GM18502 (cell line): ENCODE data around the gene DRAP1.
A peak's percentile ranks its signal among the peaks of the same experiment; 100 is the strongest.
"Not testable (repeated sequence)": the region's sequence is repeated elsewhere in the genome, so short reads cannot be mapped to it uniquely, and the experiment has no call there.

Source experiments
- ATAC-seq: cut with Tn5 transposase; IDR thresholded peaks from one replicate; pipeline ENCODE4 v1.9.1; 2021; ENCODE audit warnings: mild to moderate bottlenecking; ENCODE audit not compliant: unreplicated experiment, poor library complexity

Gene DRAP1

DNA sequence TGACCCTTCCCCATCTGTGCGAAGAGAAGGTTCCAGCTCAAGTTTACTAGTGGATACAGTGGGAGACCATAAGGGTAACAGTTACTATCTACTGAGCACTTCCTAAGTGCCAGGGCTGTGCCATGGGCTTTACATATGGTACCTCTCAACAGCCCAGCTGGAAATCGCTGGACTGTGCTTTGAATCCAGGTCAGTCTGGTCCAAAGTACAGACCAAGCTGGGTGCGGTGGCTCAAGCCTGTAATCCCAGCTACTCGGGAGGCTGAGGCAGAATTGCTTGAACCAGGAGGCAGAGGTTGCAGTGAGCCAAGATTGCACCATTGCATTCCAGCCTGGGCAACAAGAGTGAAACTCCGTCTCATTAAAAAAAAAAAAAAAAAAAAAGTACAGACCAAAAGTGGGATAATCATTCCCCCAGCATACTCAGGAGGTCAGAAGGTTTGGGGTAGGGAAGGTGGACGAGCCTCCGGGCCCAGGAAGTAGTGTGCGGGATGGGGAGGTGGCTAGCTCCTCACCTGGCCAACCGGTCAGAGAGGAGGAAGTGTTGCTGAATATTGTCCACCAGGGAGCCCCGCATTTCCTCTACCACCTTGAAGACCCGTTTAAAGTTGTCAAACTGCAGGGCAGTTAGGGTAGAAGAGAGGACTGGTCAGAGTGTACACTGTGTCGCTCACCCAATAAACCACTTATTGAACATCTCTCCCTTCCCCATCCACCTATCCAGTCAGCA is 33.3 kb upstream of the DRAP1 start:
- no peak for ATAC-seq

DNA sequence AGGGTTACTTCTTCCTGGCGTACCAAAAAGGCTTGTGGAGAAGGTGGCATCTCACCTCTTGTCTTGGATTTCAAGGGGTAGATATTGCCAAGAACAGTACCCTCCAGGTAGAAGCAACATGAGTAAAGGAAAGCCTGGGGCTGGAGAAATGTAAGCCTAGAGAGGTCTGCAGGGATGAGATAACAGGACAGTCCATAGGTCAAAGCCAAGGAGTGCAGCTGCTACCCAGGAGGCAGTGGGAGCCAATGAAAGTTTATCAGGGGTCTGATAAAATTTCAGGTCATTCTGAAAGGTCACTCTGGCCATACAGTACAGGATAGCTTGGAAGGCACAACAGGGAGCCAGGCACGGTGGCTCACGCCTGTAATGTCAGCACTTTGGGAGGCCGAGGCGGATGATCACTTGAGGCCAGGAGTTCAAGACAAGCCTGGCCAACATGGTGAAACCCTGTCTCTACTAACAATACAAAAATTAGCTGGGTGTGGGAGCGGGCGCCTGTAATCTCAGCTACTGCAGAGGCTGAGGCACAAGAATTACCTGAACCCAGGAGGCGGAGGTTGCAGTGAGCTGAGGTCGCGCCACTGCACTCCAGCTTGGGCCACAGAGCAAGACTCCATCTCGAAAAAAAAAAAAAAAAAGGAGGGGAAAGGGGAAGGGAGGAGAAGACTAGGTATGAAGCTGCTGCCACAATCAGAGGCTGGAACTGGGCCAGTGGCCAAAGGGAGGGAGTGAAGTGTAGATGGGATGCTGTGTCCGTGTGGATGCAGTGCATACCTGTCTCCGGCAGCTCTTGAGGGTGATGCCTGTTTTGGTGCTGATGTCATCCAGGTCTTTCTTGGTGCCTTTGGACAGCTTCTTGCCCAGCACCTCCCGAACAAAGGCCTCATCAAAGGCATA is 32.2 kb upstream of the DRAP1 start:
- ATAC-seq: no peak

DNA sequence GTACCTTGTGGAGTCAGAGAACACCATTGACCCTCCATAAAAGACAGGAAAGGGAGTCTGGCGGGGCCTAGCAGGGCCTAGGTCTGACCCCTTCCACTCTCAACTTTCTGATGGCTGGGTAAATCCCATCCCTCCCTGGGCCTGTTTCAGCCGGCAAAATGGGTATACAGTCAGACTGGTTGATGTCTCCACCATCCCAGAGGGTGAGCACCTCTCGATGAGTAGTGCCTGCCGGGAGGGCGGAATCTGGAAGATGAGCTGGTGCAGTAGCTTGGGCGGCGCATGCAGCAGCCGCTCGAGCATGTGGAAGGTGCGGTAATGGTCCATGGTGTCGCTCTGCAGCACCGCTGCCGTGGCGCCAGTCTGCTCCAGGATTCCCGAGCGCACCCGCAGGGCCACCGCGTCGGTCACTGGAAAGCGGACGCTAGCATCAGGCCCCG is 31.5 kb upstream of the DRAP1 start:
- ATAC-seq: peak; percentile 5

DNA sequence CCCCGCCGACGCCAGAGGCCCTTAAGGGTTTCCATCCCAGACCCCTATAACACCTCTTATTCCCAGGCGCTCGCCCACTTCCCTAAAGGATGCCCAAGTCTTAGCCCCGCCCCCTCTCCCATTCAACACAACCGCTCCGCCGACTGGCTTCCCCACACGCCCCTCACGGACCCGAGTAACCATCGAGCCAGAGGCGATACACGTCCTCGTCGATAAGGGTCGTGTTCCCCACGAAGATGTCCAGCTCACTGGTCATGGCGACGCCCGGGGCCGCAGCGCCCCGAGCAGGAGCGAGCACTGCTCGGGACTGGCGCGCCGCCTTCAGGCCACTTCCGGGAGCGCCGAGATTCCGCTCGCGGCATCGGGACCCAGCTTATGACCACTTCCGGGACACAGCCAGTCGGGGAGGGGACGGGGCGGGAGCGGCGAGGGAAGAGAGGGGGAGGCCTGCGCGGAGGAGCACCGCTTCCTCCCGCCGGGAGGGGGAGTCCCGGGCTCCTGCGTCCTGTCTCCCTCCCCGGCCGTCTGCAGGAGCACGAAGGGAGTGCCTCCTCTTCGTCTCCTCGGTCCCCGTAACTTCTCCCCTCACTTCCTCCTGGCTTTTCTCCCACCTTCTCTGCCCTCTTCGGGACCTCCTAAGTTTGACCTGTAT is 30.9 kb upstream of the DRAP1 start, which contains the start of gene FIBP:
Gene FIBP, minus strand, starts transcription at position 309 of the 652 bp plus-strand sequence. Its CDS starts 53 bp downstream, at position 256.
- ATAC-seq: peak; percentile 41

DNA sequence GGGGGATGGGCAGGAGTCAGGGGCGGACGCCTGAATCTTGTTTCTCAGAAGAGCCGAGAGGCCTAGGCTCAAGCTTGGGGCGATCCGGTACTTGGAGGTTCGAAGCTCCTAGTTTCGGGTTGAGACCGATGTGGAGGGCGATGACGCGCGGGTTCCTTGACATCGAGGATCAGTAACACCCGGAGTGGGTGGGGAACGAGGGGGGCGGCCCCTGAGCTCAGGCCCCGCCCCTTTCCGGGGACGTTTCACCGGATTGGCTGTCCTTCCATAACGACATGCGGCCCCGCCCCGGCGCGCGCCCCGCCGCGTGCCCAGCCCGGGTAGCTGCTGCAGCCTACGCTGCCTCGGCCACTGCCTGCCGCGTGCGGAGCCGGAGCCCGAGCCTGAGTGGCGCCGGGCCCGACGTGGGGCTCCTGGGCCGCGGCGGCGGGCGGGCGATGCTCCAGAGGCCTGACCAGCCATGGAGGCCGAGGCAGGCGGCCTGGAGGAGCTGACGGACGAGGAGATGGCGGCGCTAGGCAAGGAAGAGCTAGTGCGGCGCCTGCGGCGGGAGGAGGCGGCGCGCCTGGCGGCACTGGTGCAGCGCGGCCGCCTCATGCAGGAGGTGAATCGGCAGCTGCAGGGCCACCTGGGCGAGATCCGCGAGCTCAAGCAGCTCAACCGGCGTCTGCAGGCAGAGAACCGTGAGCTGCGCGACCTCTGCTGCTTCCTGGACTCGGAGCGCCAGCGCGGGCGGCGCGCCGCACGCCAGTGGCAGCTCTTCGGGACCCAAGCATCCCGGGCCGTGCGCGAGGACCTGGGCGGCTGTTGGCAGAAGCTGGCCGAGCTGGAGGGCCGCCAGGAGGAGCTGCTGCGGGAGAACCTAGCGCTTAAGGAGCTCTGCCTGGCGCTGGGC is 28.7 kb upstream of the DRAP1 start, which contains the start of gene CCDC85B:
Gene CCDC85B, plus strand, starts transcription at position 350 of the 895 bp plus-strand sequence. Its CDS starts 111 bp downstream, at position 461.
- ATAC-seq: peak; percentile 56

DNA sequence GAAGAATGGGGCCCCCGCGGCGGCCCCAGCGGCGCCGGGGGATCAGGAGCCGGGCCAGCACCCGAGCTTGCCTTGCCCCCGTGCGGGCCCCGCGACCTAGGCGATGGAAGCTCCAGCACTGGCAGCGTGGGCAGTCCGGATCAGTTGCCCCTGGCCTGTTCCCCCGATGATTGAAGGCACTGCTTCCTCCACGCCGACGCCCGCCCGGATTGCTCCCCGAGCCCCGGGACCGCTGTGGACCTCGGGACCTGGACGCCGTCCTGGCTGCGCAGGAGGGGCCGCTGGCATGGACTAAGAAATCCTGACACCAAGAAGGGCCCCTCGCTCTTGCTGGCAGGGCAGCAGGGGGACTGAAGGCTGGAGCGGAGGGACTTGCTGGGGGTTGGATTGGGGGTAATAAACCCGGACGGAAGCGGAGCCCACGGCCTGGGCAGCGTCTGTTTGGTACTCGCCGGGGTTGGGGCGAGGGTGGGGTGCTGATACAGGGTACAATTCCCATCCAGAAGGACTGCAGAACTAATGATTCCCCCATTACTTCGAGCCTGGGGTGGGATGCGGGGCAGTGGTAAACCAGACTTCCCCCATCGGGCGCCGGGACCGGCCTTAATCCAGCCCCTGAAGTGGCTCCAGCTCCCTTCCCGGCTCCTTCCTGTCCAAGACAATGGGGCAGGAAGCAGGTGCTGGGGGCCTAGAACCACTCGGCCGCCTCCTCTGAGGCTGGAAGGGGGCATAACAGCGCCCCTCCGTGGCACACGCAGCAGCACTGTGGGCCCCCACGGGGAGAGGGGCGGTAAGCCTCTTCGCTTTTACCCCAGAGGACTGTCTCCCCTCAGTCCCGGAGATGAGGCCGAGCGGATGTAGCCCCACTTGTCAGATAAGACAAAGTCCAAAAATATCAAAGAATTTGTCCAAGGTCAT is 27.7 kb upstream of the DRAP1 start:
- ATAC-seq: no peak

DNA sequence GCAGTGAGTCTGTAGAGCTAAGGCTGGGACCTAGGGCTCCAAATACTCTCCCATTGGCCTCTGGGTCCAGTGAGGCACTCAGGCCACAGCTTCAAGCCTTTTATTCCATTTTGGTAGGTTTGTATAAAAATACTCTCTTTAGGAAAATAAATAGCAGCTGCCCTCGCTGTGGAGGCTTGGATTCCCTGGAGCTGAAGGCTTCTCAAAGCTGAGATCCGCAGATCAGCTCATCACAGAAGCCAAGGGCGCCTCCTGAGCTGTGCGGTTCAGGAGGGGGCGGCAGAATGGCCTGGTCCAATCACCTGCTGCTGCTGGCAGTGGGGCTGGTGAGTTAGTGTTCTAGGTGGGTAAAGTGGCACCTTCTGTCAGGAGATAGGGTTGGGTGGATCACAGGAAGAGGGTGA is 27.1 kb upstream of the DRAP1 start:
- not testable (repeated sequence) for ATAC-seq

DNA sequence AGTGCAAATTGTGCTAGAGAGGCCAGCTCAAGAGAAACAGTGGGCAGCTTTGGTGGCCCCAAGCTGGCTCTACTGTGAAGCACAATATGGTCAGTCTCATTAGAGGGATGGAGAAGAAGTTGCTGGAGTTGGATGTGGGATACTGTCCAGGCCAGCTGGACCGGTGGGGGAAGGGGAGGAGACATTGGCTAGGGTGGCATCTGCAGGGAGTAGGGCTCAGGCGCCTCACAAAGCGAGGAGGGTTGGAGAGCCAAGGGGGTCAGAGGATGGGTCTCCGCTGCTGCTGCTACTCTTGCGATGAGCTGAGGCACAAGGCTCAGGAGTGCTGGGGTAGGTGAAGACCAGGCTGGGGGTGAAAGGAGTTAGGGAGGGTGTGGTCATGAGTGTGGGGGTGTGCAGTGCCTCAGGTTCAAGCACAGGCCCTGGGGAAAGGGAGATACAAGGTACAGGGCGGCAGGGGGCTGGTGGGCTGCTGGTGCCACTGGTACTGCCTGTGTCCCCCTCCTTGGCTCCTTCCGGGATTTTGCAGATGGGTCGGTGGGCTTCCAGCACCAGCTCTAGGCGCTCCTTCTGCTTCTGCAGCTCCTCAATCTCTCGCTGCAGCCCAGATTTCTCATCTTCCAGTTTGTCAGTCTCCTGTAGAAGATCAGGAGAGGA is 26.4 kb upstream of the DRAP1 start:
- ATAC-seq: no peak

DNA sequence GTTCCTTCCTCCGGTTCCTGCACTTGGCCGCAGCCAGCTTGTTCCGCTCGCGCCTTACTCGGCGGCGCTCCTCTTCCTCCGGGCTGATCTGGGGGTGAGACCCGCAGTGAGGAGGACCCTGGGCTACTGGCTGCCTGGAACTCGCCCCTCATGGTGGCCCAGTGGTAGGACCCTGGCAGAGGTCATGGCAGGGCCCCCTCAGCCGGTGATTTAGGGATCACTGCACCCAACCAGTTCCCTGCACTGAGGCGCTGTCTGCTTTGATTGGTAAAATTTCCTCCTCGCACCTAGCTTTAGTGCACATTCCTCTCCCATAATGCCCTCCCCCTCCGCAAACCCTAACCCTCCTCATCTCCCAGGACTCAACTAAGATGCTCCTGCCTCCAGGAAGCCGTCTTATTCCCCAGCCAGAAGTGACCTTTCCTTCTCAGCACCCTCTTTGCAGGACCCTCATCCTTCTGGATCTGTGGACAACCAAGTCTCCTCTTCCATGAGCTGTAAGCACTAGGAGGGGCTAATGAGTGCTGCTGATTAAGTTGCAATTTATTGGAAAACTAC is 25.1 kb upstream of the DRAP1 start:
- ATAC-seq: no peak

DNA sequence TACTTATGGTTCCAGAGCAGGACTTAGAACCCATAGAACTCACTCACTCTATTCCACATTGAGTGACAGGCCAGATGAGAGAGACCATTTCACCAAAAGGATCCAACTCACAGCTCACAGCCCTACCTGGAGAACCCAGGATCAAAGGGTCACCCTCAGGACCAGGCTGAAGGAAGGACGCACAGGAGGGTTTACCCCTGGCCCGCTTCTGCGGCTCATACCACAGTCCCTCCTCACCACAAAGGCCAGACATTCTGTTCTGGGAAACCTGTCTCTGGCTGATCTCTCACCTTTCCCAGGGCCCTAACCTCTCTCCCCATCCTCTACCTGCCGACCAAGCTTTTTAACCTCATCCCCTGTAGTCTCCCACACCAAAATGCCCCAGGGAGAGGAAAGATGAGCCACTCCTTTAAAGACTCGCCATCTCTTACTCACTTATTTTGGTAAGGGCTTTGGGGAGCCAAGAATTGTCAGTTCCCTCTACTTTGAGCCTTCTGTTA is 23.7 kb upstream of the DRAP1 start:
- no peak for ATAC-seq

DNA sequence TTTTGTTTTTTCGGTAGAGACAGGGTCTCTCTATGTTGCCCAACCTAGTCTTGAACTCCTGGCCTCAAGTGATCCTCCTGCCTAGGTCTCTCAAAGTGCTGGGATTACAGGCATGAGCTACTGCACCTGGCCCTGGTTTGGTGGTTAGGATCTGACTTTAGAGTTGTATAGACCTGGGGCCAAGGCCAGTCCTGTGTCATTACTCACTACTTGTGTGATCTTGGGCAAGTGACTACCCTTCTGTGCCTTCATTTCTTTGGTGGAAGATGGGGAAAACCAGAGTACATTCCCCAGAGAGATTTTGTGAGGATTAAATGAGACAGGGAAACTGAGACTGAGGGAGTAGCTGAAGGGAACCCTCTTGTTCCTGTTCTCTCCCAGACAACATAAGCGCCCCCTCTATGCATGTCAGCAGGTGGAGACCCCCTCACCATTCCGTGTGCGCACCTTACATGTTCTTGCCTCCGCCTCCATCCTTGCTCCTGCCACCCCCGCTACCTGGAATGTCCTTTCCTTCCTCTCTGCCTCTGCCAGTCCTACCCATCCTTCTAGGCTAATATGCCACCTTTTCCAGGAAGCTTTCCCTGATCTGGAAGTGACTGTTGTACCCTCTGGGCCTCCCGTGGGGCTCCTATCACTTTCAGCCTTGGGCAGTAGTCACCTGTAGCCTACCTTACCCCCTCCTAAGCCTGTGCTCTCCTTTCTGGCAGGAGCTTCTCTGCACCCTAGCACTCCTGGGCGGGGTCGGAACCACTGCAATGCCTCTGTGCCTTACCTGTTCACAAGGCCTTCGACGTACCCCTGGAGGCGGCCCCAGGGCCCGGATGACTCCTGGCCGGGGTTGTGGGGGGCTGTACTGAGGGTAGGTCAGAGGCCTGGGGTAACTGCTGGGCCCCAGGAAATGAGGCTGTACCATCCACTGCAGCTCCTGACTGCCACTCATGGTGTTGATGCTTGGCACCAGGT is 22.9 kb upstream of the DRAP1 start:
- no peak for ATAC-seq

DNA sequence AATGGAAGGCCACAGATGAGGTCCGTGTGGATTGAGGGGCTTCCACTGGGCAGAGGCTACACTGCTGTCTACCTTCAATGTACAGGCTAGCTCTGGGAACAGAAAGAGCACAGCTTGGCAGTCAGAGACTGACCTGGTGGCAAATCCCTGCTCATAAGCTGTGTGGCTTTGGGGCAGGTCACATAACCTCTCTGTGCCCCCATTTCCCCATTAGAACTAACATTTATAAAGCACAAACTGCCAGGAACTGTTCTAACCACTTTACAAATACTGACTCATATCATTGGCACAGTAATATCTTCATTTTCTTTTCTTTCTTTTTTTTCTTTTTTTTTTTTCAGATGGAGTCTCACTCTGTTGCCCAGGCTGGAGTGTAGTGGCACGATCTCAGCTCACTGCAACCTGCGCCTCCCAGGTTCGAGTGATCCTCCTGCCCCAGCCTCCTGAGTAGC is 22.2 kb upstream of the DRAP1 start:
- ATAC-seq: no peak

DNA sequence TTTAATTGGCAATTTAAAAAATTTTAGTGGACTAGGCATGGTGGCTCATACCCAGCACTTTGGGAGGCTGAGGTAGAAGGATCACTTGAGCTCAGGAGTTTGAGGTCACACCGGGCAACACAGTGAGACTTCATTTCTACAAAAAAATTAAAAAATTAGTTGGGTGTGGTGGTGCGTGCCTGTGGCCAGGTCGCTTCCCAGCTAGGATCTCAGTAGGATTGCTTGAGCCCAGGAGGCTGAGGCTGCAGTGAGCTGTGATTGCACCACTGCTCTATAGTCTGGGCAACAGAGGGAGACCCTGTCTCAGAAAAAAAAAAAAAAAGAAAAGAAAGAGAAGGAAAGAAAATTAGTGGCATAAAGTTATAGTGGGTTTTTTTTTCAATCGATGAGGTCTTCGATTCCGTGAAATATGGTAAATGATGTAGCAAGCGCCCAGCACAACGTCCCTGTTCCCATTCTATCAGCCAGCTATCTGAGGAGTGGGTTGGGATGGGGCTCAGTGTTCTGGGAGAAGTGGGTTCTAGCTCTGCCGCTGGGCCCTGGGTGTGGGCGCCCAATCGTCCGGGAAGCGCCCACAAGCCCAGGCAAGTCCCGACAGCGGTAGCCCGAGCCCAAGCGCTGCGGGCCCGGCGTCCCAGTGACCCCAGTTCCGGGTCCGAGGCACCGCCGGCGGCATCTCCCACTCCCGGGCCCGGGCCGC is 20.4 kb upstream of the DRAP1 start:
- ATAC-seq: no peak

DNA sequence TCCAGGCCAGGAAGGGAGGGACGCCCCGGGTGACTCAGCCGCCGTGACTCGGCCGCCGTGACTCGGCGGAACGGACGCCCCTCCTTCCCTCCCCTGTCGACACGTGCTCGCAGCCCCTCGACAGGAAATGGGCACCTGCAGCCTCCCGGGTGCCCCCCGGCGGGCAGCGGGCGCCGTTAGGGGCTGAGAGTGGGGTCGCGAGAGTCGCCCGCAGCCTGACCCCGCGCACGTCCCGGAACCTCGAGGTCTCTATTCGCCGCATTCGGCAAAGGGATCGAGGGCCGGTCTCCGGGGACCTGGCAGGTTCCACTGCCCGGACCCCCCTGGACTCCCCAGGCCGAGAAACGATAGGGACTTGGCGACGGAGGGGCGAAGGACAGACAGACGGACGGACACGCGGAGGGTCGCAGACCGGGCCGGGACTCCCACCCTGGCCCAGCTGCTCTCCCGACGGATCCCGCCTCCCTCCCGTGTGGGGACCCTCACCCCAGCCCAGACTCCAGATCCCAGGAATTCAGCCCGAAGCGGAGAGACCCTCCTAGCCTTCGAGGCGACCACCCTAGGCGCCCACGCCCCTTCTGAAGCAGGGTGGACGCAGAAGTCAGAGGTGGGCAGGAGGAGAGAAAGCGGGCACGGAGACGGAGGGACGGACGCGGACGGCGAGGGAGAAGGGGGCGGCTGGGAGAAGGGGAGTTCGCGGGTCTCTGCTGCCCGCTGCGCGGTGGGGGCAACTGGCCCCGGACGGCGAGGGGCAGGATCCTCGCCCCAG is 19.7 kb upstream of the DRAP1 start:
- ATAC-seq: no peak
